Activated CD8-positive, alpha-beta memory T cell treated with anti-CD3 and anti-CD28 coated beads, Interleukin-2, amount 50 U/mL, for 1 hour (primary cell): ENCODE measurements around the gene CFAP221.

ENCODE experiments used
- DNase-seq: peaks from one replicate; pipeline ENCODE4 v3.0.0-alpha.2; 2020; ENCODE audit errors: extremely low read depth

Gene CFAP221

GRCh38 chr2:119680457-119681202, 136.4 kb downstream of the CFAP221 start:
- DNase-seq, result no peak

- DNase-seq, result no peak
Observed at GRCh38 chr2:119681203-119681867, 137.1 kb downstream of the CFAP221 start.

GRCh38 chr2:119681868-119682220, 137.6 kb downstream of the CFAP221 start:
- no peak for DNase-seq

- DNase-seq, result no peak
Observed at GRCh38 chr2:119682578-119682977, 138.3 kb downstream of the CFAP221 start.

- no peak for DNase-seq
Observed at GRCh38 chr2:119683074-119683712, 138.9 kb downstream of the CFAP221 start.

- DNase-seq, result no peak
Observed at GRCh38 chr2:119683713-119684443, 139.6 kb downstream of the CFAP221 start.

- DNase-seq, result no peak
Observed at GRCh38 chr2:119684518-119684917, 140.3 kb downstream of the CFAP221 start.

- DNase-seq, result no peak
Observed at GRCh38 chr2:119688616-119689015, 144.4 kb downstream of the CFAP221 start.

GRCh38 chr2:119689218-119689617, 145.0 kb downstream of the CFAP221 start:
- DNase-seq, result no peak

- DNase-seq, result no peak
Observed at GRCh38 chr2:119691189-119691588, 146.9 kb downstream of the CFAP221 start.

- no peak for DNase-seq
Observed at GRCh38 chr2:119691651-119692245, 147.5 kb downstream of the CFAP221 start.

- no peak for DNase-seq
Observed at GRCh38 chr2:119692310-119692709, 148.1 kb downstream of the CFAP221 start.

- DNase-seq, result no peak
Observed at GRCh38 chr2:119692954-119693353, 148.7 kb downstream of the CFAP221 start.

GRCh38 chr2:119693567-119693966, 149.3 kb downstream of the CFAP221 start:
- no peak for DNase-seq

- DNase-seq, result no peak
Observed at GRCh38 chr2:119693967-119694366, 149.7 kb downstream of the CFAP221 start.

- no peak for DNase-seq
Observed at GRCh38 chr2:119694470-119694844, 150.2 kb downstream of the CFAP221 start.

GRCh38 chr2:119694845-119695521, 150.7 kb downstream of the CFAP221 start:
- no peak for DNase-seq

GRCh38 chr2:119696005-119696404, 151.8 kb downstream of the CFAP221 start:
- DNase-seq, result no peak

- DNase-seq, result no peak
Observed at GRCh38 chr2:119696494-119697030, 152.3 kb downstream of the CFAP221 start.

GRCh38 chr2:119697290-119698020, 153.2 kb downstream of the CFAP221 start:
- no peak for DNase-seq
